Fibroblast of villous mesenchyme (primary cell): ENCODE measurements around the gene CEP126. TPM values are rescaled to one million over a fixed set of nuclear protein-coding genes. Genes with fewer than 3 reads are reported as not detected.

Source experiments
- DNase-seq: peaks from one replicate; pipeline ENCODE4 v3.0.0-alpha.2; 2010; ENCODE audit warnings: low read depth
- H3K4me3 ChIP-seq: 2 replicates; pipeline ENCODE4 v1.5.1; 2011; ENCODE audit warnings: low read depth, mild to moderate bottlenecking, low read length
- total RNA-seq: library from RNA; depleted of rRNA; stranded (reverse); fragments of >200 nt; gene quantifications from 2 replicates; pipeline ENCODE4 v1.2.3, GENCODE V29; 2012
- TF ChIP-seq, protein P1 (sequence below): IDR thresholded peaks from 2 replicates; pipeline ENCODE4 v1.5.1; 2012; ENCODE audit warnings: low read depth, mild to moderate bottlenecking, low read length; ENCODE audit not compliant: insufficient read depth

The CEP126 gene
- total RNA-seq, 1 donor = 2.2 TPM

- peak; percentile 53 for DNase-seq
These were observed 2.0 kb upstream of the CEP126 start for GRCh38 chr11:101912823-101913284.

GRCh38 chr11:101913656-101914055 lies 1.2 kb upstream of the CEP126 start:
- TF ChIP-seq, protein P1, sequence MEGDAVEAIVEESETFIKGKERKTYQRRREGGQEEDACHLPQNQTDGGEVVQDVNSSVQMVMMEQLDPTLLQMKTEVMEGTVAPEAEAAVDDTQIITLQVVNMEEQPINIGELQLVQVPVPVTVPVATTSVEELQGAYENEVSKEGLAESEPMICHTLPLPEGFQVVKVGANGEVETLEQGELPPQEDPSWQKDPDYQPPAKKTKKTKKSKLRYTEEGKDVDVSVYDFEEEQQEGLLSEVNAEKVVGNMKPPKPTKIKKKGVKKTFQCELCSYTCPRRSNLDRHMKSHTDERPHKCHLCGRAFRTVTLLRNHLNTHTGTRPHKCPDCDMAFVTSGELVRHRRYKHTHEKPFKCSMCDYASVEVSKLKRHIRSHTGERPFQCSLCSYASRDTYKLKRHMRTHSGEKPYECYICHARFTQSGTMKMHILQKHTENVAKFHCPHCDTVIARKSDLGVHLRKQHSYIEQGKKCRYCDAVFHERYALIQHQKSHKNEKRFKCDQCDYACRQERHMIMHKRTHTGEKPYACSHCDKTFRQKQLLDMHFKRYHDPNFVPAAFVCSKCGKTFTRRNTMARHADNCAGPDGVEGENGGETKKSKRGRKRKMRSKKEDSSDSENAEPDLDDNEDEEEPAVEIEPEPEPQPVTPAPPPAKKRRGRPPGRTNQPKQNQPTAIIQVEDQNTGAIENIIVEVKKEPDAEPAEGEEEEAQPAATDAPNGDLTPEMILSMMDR = no peak
- H3K4me3 ChIP-seq = no peak overlapping the region
- DNase-seq = no peak

More at GRCh38 chr11:101912823-101913284, 2.0 kb upstream of the CEP126 start:
- TF ChIP-seq, protein P1 = no peak
- no peak overlapping the region for H3K4me3 ChIP-seq

- no peak for DNase-seq
These were observed 471 bp upstream of the CEP126 start for GRCh38 chr11:101914341-101914737.

GRCh38 chr11:101915791-101916291 lies 1.0 kb downstream of the CEP126 start:
- peak; percentile 47 for DNase-seq
- TF ChIP-seq, protein P1 = no peak
- H3K4me3 ChIP-seq = peak overlapping the region; percentile 85

More at GRCh38 chr11:101914341-101914737, 471 bp upstream of the CEP126 start:
- TF ChIP-seq, protein P1 = no peak
- peak overlapping the region; percentile 85 for H3K4me3 ChIP-seq

- no peak for DNase-seq
- H3K4me3 ChIP-seq = peak within 1 kb of the TSS; percentile 85
- TF ChIP-seq, protein P1 = no peak
These were observed 1.6 kb downstream of the CEP126 start, which contains the start of gene ANGPTL5 for GRCh38 chr11:101916422-101916821. Gene ANGPTL5, minus strand, starts transcription at chr11:101916522. Its CDS starts 8,613 bp downstream, at chr11:101907909.

GRCh38 chr11:101917226-101917625 lies 2.4 kb downstream of the CEP126 start:
- no peak for DNase-seq
- TF ChIP-seq, protein P1 = no peak
- H3K4me3 ChIP-seq = no peak overlapping the region

DNA sequence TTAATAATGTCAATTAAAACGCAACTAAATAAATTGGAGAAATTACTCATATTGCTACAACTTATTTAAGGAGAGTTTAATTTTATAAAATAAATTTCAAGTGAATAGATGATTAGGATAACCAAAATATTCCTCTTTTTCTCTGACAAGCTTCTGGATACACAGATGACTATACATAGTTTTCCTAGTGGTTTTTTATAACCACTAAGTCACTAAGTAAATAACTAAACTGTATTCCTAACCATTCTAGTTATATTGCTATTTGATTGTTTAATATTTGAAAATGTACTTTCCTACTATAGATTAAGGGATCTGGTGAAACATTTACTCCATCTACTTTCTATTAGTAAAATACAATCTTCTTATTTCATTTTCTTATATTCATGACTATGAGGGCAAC lies 6.2 kb downstream of the CEP126 start:
- DNase-seq = no peak
- H3K4me3 ChIP-seq = no peak overlapping the region
- TF ChIP-seq, protein P1 = no peak
